Kidney (tissue), 14 donors: ENCODE results near the gene NHS. TPM values are rescaled to one million over a fixed set of nuclear protein-coding genes. Genes with fewer than 3 reads are reported as not detected.

Source experiments
- DNase-seq, 5 donors: peaks; one replicate each; pipeline ENCODE4 v3.0.0-alpha.2; 2013 to 2020
- FAIRE-seq: peaks from 2 replicates; lab custom pipeline; 2012; peaks lifted over from hg19 to GRCh38; lab: Jason Lieb, UNC
- H3K27ac ChIP-seq, 2 donors: one replicate each; pipeline ENCODE4 v1.7.0; 2013; ENCODE audit warnings: low read depth in 2 of 2, low read length in 2 of 2, inconsistent platforms in 1 of 2
- H3K27me3 ChIP-seq: one replicate; pipeline ENCODE4 v1.7.1; 2013; ENCODE audit warnings: low read length, inconsistent platforms; ENCODE audit not compliant: control insufficient read depth, insufficient read depth
- H3K36me3 ChIP-seq, 3 donors: one replicate each; pipeline versions ENCODE4 v1.7.0 to v1.7.1; 2013; ENCODE audit warnings: low read length in 3 of 3, control low read depth in 1 of 3, inconsistent platforms in 1 of 3; ENCODE audit not compliant: insufficient read depth in 3 of 3, control insufficient read depth in 2 of 3
- H3K4me1 ChIP-seq, 3 donors: one replicate each; pipeline versions ENCODE4 v1.7.0 to v1.7.1; 2013; ENCODE audit warnings: low read length in 3 of 3, inconsistent platforms in 1 of 3, low read depth in 1 of 3; ENCODE audit not compliant: control insufficient read depth in 2 of 3, insufficient read depth in 2 of 3
- H3K4me3 ChIP-seq, 3 donors: one replicate each; pipeline versions ENCODE4 v1.7.0 to v1.8.1; 2013; ENCODE audit warnings: low read length in 3 of 3, control low read depth in 1 of 3, inconsistent platforms in 1 of 3
- H3K9ac ChIP-seq, 3 donors: one replicate each; pipeline versions ENCODE4 v1.7.0 to v1.7.1; 2013; ENCODE audit warnings: low read length in 3 of 3, control low read depth in 1 of 3, inconsistent platforms in 1 of 3
- H3K9me3 ChIP-seq, 3 donors: one replicate each; pipeline versions ENCODE4 v1.7.0 to v1.7.1; 2013; ENCODE audit warnings: low read length in 3 of 3, control low read depth in 1 of 3, inconsistent platforms in 1 of 3; ENCODE audit not compliant: control insufficient read depth in 2 of 3, insufficient read depth in 1 of 3
- CTCF ChIP-seq: IDR thresholded peaks from 3 replicates; pipeline ENCODE4 v1.5.1; 2012; ENCODE audit warnings: mild to moderate bottlenecking, moderate library complexity, borderline replicate concordance; ENCODE audit not compliant: insufficient read depth; ENCODE audit errors: extremely low read depth
- intact Hi-C: fragments of 100-400 bp; cut with DNase I; formaldehyde crosslinking; loops from one replicate; pipeline ENCODE4 v1.11.1; 2022
- polyA plus RNA-seq: library from polyadenylated mRNA; stranded (reverse); fragments of 350-450 nt; fragmentation: Illumina TruSeq; extraction: RNeasy Lipid Tissue Mini Kit (QIAGEN cat#74804); gene quantifications from one replicate; pipeline ENCODE4 v1.2.3, GENCODE V29; 2014; ENCODE audit warnings: low read depth, low replicate concordance; ENCODE audit not compliant: insufficient read depth
- total RNA-seq: library from RNA; stranded (reverse); fragmentation: NEBNext Ultra II Directional; extraction: Animal tissue kit (Norgen Biotek cat#: 25700); gene quantifications from one replicate; pipeline ENCODE4 v1.2.1, GENCODE V29; 2021
- donor health status: control.
- donor health status: control.
- donor health status: control.
- donor health status: control.
- donor health status: control.
- donor health status: DM: yes; HTN: yes; CAD: no.
- donor health status: Normal renal cell carcinoma (clear cell type).

The NHS gene
- total and polyA plus RNA-seq, 2 donors from 2014 or later: 3.1 to 28.9 TPM

GRCh38 chrX:17670874-17671273, 295.9 kb downstream of the NHS start:
- DNase-seq (no peak), FAIRE-seq (no peak)
- H3K36me3 ChIP-seq: no peaks in the 10 kb centered on the region
- H3K9ac ChIP-seq: no peak overlapping the region
- intact Hi-C loops: no loop called here
- peaks cover 5% of the 10 kb centered on the region for H3K27me3 ChIP-seq
- no peak for TF ChIP-seq CTCF
- H3K4me3 ChIP-seq: no peak overlapping the region
- no peaks in the 10 kb centered on the region for H3K4me1 ChIP-seq
- H3K9me3 ChIP-seq: no peaks in the 10 kb centered on the region
- no peak overlapping the region for H3K27ac ChIP-seq

- Histone ChIP-seq H3K4me3 (no peak overlapping the region), H3K9ac (no peak overlapping the region), H3K9me3 (no peaks in the 10 kb centered on the region), H3K27me3 (peaks cover 3% of the 10 kb centered on the region), H3K27ac (no peak overlapping the region), H3K36me3 (no peaks in the 10 kb centered on the region), H3K4me1 (no peaks in the 10 kb centered on the region)
- intact Hi-C loops: no loop called here
- no peak for TF ChIP-seq CTCF
- DNase-seq: no peak
- no peak for FAIRE-seq
Observed at GRCh38 chrX:17674601-17675000, 299.6 kb downstream of the NHS start.

- no peak overlapping the region for H3K27ac ChIP-seq
- H3K27me3 ChIP-seq: peaks cover 3% of the 10 kb centered on the region
- FAIRE-seq: no peak
- no peak for TF ChIP-seq CTCF
- peaks cover 0 to 11% (median 2%) of the 10 kb centered on the region in 3 donors for H3K4me1 ChIP-seq
- no peak for DNase-seq
- H3K9me3 ChIP-seq: no peaks in the 10 kb centered on the region
- H3K4me3 ChIP-seq: no peak overlapping the region
- intact Hi-C loops: no loop called here
- no peaks in the 10 kb centered on the region for H3K36me3 ChIP-seq
- H3K9ac ChIP-seq: no peak overlapping the region
Observed at GRCh38 chrX:17679261-17679660, 304.3 kb downstream of the NHS start.

- DNase-seq (no peak), FAIRE-seq (no peak)
- Histone ChIP-seq H3K27ac (no peak overlapping the region), H3K36me3 (no peaks in the 10 kb centered on the region), H3K4me1 (peaks cover 0 to 11% (median 4%) of the 10 kb centered on the region in 3 donors), H3K9ac (no peak overlapping the region), H3K9me3 (no peaks in the 10 kb centered on the region), H3K4me3 (no peak overlapping the region), H3K27me3 (peaks cover 3% of the 10 kb centered on the region)
- intact Hi-C loops: no loop called here
- TF ChIP-seq CTCF: no peak
Observed at GRCh38 chrX:17679820-17680219, 304.8 kb downstream of the NHS start.
